Measurements from ENCODE around the gene CASS4.

- TF ChIP-seq MAX (CRISPR knock-in tag; IDR thresholded peaks at IDR 0.05) (no peak), OTX1 (CRISPR knock-in tag; IDR thresholded peaks at IDR 0.05) (no peak), MXI1 (IDR thresholded peaks at IDR 0.05; ENCODE audit: low read depth, low read length) (no peak), ARID3A (IDR thresholded peaks at IDR 0.05; ENCODE audit: borderline replicate concordance, low read depth, low read length) (no peak), ZNF76 (CRISPR knock-in tag; IDR thresholded peaks at IDR 0.05; ENCODE audit: borderline replicate concordance) (no peak), MECOM (CRISPR knock-in tag; IDR thresholded peaks at IDR 0.05) (no peak), PREB (CRISPR knock-in tag; IDR thresholded peaks at IDR 0.05) (no peak), MTA1 (IDR thresholded peaks at IDR 0.05; ENCODE audit: borderline replicate concordance) (no peak), NCOR1 (IDR thresholded peaks at IDR 0.05) (no peak), ZNF354B (CRISPR knock-in tag; IDR thresholded peaks at IDR 0.05) (no peak)
Measured at GRCh38 chr20:56371977-56372376, 40.1 kb upstream of the CASS4 start.
